ENCODE measurements around the gene MUS81. TPM values are rescaled to one million over a fixed set of nuclear protein-coding genes. Genes with fewer than 3 reads are reported as not detected.

Gene MUS81
- total and polyA plus RNA-seq, 2 of the 13 experiments (the other 11 are each of a cell fraction or from before 2014, with no cell fraction given) = 25.6 to 30.2 TPM

DNA sequence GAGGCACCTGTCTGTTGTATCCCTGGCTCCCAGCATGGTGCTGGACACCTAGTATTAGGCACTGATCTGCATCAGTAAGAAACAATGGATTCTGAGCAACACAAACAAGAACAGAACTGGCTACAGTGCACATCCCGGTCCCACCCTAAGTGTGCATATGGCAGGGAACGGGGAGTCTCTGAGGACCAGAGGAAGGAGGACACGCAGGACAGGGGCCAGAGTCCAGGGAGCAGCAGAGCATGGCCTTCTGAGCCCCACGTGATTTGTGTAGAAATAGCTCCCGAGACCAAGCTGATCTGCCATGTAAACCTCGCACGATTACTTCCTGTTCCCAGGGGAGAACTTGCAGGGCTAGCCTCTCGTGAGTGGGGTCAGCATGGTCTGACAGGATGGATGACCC is 39.1 kb upstream of the MUS81 start (continued):
- TF ChIP-seq, protein P1, sequence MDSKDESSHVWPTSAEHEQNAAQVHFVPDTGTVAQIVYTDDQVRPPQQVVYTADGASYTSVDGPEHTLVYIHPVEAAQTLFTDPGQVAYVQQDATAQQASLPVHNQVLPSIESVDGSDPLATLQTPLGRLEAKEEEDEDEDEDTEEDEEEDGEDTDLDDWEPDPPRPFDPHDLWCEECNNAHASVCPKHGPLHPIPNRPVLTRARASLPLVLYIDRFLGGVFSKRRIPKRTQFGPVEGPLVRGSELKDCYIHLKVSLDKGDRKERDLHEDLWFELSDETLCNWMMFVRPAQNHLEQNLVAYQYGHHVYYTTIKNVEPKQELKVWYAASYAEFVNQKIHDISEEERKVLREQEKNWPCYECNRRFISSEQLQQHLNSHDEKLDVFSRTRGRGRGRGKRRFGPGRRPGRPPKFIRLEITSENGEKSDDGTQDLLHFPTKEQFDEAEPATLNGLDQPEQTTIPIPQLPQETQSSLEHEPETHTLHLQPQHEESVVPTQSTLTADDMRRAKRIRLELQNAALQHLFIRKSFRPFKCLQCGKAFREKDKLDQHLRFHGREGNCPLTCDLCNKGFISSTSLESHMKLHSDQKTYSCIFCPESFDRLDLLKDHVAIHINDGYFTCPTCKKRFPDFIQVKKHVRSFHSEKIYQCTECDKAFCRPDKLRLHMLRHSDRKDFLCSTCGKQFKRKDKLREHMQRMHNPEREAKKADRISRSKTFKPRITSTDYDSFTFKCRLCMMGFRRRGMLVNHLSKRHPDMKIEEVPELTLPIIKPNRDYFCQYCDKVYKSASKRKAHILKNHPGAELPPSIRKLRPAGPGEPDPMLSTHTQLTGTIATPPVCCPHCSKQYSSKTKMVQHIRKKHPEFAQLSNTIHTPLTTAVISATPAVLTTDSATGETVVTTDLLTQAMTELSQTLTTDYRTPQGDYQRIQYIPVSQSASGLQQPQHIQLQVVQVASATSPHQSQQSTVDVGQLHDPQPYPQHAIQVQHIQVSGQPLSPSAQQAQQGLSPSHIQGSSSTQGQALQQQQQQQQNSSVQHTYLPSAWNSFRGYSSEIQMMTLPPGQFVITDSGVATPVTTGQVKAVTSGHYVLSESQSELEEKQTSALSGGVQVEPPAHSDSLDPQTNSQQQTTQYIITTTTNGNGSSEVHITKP (CRISPR knock-in tag; IDR thresholded peaks at IDR 0.05; ENCODE audit: low read depth) = no peak
- TF ChIP-seq, protein P2, sequence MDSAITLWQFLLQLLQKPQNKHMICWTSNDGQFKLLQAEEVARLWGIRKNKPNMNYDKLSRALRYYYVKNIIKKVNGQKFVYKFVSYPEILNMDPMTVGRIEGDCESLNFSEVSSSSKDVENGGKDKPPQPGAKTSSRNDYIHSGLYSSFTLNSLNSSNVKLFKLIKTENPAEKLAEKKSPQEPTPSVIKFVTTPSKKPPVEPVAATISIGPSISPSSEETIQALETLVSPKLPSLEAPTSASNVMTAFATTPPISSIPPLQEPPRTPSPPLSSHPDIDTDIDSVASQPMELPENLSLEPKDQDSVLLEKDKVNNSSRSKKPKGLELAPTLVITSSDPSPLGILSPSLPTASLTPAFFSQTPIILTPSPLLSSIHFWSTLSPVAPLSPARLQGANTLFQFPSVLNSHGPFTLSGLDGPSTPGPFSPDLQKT (CRISPR knock-in tag; IDR thresholded peaks at IDR 0.05; ENCODE audit: borderline replicate concordance) = no peak
- TF ChIP-seq SPEN (CRISPR knock-in tag; IDR thresholded peaks at IDR 0.05; ENCODE audit: low read depth) (peak; percentile 46; the same call in 1 of the 2 replicates), ZNF878 (CRISPR knock-in tag; IDR thresholded peaks at IDR 0.05) (no peak), TBX3 (IDR thresholded peaks at IDR 0.05; ENCODE audit: borderline replicate concordance) (no peak), MIXL1 (CRISPR knock-in tag; IDR thresholded peaks at IDR 0.05) (no peak), ZNF225 (CRISPR knock-in tag; IDR thresholded peaks at IDR 0.05) (no peak), PAWR (CRISPR knock-in tag; IDR thresholded peaks at IDR 0.05; ENCODE audit: borderline replicate concordance) (no peak), RXRA (CRISPR knock-in tag; IDR thresholded peaks at IDR 0.05) (peak; percentile 39; the same call in 1 of the 2 replicates), ZNF703 (CRISPR knock-in tag; IDR thresholded peaks at IDR 0.05; ENCODE audit: borderline replicate concordance) (no peak), FOXP1 (IDR thresholded peaks at IDR 0.05) (no peak), FOXP1 (CRISPR knock-in tag; IDR thresholded peaks at IDR 0.05) (no peak), HNF4A (CRISPR knock-in tag; IDR thresholded peaks at IDR 0.05) (peak; percentile 91), PHF20 (CRISPR knock-in tag; IDR thresholded peaks at IDR 0.05) (no peak), ZMYM3 (CRISPR knock-in tag; IDR thresholded peaks at IDR 0.05) (peak; percentile 71; the same call in 1 of the 2 replicates), ZNF34 (CRISPR knock-in tag; IDR thresholded peaks at IDR 0.05; ENCODE audit: borderline replicate concordance) (no peak), RFXAP (CRISPR knock-in tag; IDR thresholded peaks at IDR 0.05; ENCODE audit: borderline replicate concordance) (no peak), CENPX (CRISPR knock-in tag; IDR thresholded peaks at IDR 0.05) (no peak)
- TF ChIP-seq, protein P3, sequence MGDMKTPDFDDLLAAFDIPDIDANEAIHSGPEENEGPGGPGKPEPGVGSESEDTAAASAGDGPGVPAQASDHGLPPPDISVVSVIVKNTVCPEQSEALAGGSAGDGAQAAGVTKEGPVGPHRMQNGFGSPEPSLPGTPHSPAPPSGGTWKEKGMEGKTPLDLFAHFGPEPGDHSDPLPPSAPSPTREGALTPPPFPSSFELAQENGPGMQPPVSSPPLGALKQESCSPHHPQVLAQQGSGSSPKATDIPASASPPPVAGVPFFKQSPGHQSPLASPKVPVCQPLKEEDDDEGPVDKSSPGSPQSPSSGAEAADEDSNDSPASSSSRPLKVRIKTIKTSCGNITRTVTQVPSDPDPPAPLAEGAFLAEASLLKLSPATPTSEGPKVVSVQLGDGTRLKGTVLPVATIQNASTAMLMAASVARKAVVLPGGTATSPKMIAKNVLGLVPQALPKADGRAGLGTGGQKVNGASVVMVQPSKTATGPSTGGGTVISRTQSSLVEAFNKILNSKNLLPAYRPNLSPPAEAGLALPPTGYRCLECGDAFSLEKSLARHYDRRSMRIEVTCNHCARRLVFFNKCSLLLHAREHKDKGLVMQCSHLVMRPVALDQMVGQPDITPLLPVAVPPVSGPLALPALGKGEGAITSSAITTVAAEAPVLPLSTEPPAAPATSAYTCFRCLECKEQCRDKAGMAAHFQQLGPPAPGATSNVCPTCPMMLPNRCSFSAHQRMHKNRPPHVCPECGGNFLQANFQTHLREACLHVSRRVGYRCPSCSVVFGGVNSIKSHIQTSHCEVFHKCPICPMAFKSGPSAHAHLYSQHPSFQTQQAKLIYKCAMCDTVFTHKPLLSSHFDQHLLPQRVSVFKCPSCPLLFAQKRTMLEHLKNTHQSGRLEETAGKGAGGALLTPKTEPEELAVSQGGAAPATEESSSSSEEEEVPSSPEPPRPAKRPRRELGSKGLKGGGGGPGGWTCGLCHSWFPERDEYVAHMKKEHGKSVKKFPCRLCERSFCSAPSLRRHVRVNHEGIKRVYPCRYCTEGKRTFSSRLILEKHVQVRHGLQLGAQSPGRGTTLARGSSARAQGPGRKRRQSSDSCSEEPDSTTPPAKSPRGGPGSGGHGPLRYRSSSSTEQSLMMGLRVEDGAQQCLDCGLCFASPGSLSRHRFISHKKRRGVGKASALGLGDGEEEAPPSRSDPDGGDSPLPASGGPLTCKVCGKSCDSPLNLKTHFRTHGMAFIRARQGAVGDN (CRISPR knock-in tag; IDR thresholded peaks at IDR 0.05) = peak; percentile 59
- TF ChIP-seq, protein P4, sequence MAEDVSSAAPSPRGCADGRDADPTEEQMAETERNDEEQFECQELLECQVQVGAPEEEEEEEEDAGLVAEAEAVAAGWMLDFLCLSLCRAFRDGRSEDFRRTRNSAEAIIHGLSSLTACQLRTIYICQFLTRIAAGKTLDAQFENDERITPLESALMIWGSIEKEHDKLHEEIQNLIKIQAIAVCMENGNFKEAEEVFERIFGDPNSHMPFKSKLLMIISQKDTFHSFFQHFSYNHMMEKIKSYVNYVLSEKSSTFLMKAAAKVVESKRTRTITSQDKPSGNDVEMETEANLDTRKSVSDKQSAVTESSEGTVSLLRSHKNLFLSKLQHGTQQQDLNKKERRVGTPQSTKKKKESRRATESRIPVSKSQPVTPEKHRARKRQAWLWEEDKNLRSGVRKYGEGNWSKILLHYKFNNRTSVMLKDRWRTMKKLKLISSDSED (CRISPR knock-in tag; IDR thresholded peaks at IDR 0.05) = no peak
- TF ChIP-seq, protein P5, sequence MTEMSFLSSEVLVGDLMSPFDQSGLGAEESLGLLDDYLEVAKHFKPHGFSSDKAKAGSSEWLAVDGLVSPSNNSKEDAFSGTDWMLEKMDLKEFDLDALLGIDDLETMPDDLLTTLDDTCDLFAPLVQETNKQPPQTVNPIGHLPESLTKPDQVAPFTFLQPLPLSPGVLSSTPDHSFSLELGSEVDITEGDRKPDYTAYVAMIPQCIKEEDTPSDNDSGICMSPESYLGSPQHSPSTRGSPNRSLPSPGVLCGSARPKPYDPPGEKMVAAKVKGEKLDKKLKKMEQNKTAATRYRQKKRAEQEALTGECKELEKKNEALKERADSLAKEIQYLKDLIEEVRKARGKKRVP (CRISPR knock-in tag; IDR thresholded peaks at IDR 0.05) = no peak

Data from HepG2 (cell line).